ENCODE results near the gene TANGO2. TPM values are rescaled to one million over a fixed set of nuclear protein-coding genes. Genes with fewer than 3 reads are reported as not detected.
A peak's percentile ranks its signal among the peaks of the same experiment; 100 is the strongest.

Gene TANGO2
- total and polyA plus RNA-seq, 9 of the 15 experiments (the other 6 are each of a cell fraction or from before 2014, with no cell fraction given), result 15.5 to 94.9 (median 70.1) TPM

DNA sequence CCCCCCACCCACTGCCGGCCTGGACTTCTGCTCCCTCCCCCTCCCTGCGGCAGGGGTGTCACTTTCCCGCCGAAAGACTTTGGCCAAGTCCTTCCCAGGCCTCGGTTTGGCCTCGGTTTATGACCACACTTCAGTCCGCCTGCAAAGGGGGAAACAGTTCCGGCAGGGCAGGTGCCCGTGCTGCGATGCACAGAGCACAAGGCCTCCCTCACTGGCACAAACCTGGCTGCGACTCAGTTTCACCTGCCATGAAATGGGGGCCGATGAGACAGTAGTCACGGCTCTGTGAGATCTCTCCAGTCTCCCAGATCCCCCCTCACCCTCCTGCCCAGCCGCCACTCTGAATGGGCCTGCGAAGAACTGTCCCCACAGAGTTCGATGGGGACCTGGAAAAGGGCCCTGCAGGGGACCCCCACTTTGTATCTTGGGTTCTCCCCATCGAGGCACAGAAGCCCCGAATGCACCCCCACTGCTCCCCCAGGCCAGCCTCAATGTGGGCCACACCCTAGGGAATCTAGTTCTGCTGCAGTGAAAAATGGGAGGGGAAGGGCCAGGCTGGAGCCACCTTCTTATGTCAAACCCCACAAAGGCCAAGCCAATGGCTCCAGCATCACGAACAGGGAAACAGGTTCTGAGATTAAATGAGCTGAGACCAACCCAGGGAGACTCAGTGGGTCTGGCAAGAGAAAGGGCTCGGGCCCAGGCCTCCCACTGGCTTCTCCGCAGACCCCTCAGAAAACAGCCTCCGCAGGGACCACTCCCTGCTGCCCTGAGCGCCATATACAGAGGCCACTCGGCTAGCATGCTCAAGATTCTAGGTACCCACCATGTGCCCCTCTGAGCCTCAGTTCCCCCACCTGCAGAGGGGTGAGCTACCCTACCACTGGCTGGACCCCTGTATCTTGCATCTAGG, 33.3 kb upstream of the TANGO2 start (continued):
- TF ChIP-seq SREBF1 (IDR thresholded peaks at IDR 0.05; ENCODE audit: borderline replicate concordance, low read depth, low read length) (no peak), ZC3H11A (IDR thresholded peaks at IDR 0.05; ENCODE audit: low read depth, low read length) (no peak), ZNF146 (CRISPR knock-in tag; IDR thresholded peaks at IDR 0.05; ENCODE audit: unreplicated experiment) (no peak), MED1 (CRISPR knock-in tag; IDR thresholded peaks at IDR 0.05; ENCODE audit: borderline replicate concordance) (no peak), KAT2B (IDR thresholded peaks at IDR 0.05; ENCODE audit: low read depth, low read length) (peak; percentile 35), ZBTB17 (CRISPR knock-in tag; IDR thresholded peaks at IDR 0.05) (no peak), ZNF408 (CRISPR knock-in tag; IDR thresholded peaks at IDR 0.05; ENCODE audit: low read depth) (no peak), RHOXF2B (CRISPR knock-in tag; conservative IDR thresholded peaks at IDR 0.05) (0 out of 2 replicates have a peak, but pooled peaks have one; percentile 40), CBFB (CRISPR knock-in tag; IDR thresholded peaks at IDR 0.05) (no peak), BHLHE40 (IDR thresholded peaks at IDR 0.05; ENCODE audit: low read length) (no peak), NCOA4 (IDR thresholded peaks at IDR 0.05; ENCODE audit: partially characterized antibody) (no peak), STAG1 (CRISPR knock-in tag; IDR thresholded peaks at IDR 0.05; ENCODE audit: borderline replicate concordance) (no peak)
- TF ChIP-seq, protein P1, sequence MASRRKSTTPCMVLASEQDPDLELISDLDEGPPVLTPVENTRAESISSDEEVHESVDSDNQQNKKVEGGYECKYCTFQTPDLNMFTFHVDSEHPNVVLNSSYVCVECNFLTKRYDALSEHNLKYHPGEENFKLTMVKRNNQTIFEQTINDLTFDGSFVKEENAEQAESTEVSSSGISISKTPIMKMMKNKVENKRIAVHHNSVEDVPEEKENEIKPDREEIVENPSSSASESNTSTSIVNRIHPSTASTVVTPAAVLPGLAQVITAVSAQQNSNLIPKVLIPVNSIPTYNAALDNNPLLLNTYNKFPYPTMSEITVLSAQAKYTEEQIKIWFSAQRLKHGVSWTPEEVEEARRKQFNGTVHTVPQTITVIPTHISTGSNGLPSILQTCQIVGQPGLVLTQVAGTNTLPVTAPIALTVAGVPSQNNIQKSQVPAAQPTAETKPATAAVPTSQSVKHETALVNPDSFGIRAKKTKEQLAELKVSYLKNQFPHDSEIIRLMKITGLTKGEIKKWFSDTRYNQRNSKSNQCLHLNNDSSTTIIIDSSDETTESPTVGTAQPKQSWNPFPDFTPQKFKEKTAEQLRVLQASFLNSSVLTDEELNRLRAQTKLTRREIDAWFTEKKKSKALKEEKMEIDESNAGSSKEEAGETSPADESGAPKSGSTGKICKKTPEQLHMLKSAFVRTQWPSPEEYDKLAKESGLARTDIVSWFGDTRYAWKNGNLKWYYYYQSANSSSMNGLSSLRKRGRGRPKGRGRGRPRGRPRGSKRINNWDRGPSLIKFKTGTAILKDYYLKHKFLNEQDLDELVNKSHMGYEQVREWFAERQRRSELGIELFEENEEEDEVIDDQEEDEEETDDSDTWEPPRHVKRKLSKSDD (conservative IDR thresholded peaks at IDR 0.05; ENCODE audit: low read length), result 0 out of 2 replicates have a peak, but pooled peaks have one; percentile 54
- TF ChIP-seq, protein P2, sequence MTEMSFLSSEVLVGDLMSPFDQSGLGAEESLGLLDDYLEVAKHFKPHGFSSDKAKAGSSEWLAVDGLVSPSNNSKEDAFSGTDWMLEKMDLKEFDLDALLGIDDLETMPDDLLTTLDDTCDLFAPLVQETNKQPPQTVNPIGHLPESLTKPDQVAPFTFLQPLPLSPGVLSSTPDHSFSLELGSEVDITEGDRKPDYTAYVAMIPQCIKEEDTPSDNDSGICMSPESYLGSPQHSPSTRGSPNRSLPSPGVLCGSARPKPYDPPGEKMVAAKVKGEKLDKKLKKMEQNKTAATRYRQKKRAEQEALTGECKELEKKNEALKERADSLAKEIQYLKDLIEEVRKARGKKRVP (CRISPR knock-in tag; IDR thresholded peaks at IDR 0.05), result no peak
- TF ChIP-seq, protein P3, sequence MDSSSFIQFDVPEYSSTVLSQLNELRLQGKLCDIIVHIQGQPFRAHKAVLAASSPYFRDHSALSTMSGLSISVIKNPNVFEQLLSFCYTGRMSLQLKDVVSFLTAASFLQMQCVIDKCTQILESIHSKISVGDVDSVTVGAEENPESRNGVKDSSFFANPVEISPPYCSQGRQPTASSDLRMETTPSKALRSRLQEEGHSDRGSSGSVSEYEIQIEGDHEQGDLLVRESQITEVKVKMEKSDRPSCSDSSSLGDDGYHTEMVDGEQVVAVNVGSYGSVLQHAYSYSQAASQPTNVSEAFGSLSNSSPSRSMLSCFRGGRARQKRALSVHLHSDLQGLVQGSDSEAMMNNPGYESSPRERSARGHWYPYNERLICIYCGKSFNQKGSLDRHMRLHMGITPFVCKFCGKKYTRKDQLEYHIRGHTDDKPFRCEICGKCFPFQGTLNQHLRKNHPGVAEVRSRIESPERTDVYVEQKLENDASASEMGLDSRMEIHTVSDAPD (CRISPR knock-in tag; IDR thresholded peaks at IDR 0.05), result no peak
- TF ChIP-seq, protein P4, sequence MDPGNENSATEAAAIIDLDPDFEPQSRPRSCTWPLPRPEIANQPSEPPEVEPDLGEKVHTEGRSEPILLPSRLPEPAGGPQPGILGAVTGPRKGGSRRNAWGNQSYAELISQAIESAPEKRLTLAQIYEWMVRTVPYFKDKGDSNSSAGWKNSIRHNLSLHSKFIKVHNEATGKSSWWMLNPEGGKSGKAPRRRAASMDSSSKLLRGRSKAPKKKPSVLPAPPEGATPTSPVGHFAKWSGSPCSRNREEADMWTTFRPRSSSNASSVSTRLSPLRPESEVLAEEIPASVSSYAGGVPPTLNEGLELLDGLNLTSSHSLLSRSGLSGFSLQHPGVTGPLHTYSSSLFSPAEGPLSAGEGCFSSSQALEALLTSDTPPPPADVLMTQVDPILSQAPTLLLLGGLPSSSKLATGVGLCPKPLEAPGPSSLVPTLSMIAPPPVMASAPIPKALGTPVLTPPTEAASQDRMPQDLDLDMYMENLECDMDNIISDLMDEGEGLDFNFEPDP (CRISPR knock-in tag; IDR thresholded peaks at IDR 0.05), result no peak
- TF ChIP-seq, protein P5, sequence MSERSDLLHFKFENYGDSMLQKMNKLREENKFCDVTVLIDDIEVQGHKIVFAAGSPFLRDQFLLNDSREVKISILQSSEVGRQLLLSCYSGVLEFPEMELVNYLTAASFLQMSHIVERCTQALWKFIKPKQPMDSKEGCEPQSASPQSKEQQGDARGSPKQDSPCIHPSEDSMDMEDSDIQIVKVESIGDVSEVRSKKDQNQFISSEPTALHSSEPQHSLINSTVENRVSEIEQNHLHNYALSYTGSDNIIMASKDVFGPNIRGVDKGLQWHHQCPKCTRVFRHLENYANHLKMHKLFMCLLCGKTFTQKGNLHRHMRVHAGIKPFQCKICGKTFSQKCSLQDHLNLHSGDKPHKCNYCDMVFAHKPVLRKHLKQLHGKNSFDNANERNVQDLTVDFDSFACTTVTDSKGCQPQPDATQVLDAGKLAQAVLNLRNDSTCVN (CRISPR knock-in tag; IDR thresholded peaks at IDR 0.05), result no peak
- TF ChIP-seq, protein P6, sequence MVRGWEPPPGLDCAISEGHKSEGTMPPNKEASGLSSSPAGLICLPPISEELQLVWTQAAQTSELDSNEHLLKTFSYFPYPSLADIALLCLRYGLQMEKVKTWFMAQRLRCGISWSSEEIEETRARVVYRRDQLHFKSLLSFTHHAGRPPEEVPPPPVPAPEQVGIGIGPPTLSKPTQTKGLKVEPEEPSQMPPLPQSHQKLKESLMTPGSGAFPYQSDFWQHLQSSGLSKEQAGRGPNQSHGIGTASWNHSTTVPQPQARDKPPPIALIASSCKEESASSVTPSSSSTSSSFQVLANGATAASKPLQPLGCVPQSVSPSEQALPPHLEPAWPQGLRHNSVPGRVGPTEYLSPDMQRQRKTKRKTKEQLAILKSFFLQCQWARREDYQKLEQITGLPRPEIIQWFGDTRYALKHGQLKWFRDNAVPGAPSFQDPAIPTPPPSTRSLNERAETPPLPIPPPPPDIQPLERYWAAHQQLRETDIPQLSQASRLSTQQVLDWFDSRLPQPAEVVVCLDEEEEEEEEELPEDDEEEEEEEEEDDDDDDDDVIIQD (CRISPR knock-in tag; IDR thresholded peaks at IDR 0.05), result no peak

Measured in K562 (cell line).